Psoas muscle (tissue), 8 donors: Measurements from ENCODE around the gene GADD45GIP1. TPM values are rescaled to one million over a fixed set of nuclear protein-coding genes. Genes with fewer than 3 reads are reported as not detected.

Experiments
- ATAC-seq, 4 donors: fragments of 200-7000 bp; cut with Tn5 transposase; one replicate each; pipeline ENCODE4 v1.9.1; 2020; ENCODE audit warnings: moderate library complexity in 3 of 4, mild to moderate bottlenecking in 2 of 4
- DNase-seq, 2 donors: peaks; one replicate each; pipeline ENCODE4 v3.0.0-alpha.2; 2020
- H3K27ac ChIP-seq: fragments of 200-600 bp; one replicate; pipeline ENCODE4 v1.8.0; 2022
- H3K27me3 ChIP-seq, 3 donors: fragments of 200-600 bp in 1 of 3; one replicate each; pipeline versions ENCODE4 v1.6.1 to v1.8.0; 2013 to 2022; ENCODE audit warnings: low read length in 2 of 3, mild to moderate bottlenecking in 2 of 3, moderate library complexity in 1 of 3; ENCODE audit not compliant: insufficient read depth in 3 of 3
- H3K36me3 ChIP-seq, 2 donors: fragments of 200-600 bp in 1 of 2; one replicate each; pipeline versions ENCODE4 v1.6.1 to v1.8.0; 2013 to 2022; ENCODE audit warnings: low read depth in 1 of 2, mild to moderate bottlenecking in 1 of 2, moderate library complexity in 1 of 2; ENCODE audit not compliant: insufficient read depth in 1 of 2
- H3K4me1 ChIP-seq: fragments of 200-600 bp; one replicate; pipeline ENCODE4 v1.8.0; 2022
- H3K4me3 ChIP-seq: fragments of 200-600 bp; one replicate; pipeline ENCODE4 v1.8.0; 2022; ENCODE audit warnings: mild to moderate bottlenecking
- H3K9me3 ChIP-seq: fragments of 200-600 bp; one replicate; pipeline ENCODE4 v1.8.0; 2022
- CTCF ChIP-seq: fragments of 200-600 bp; IDR thresholded peaks from one replicate; pipeline ENCODE4 v1.8.0; 2022; ENCODE audit warnings: antibody characterized with exemption
- WGBS, 3 donors: extraction: QIAGEN DNeasy Blood & Tissue Kit; methylation state at CpG; one replicate each; pipeline versions ENCODE4 v1.1.6 to v1.1.7; 2013; 5-methylcytosine and 5-hydroxymethylcytosine counted together
- intact Hi-C, 2 donors: fragments of 100-400 bp; cut with DNase I; formaldehyde crosslinking; loops; one replicate each; pipeline versions ENCODE4 v1.11.0 to v1.14.2; 2022
- polyA plus RNA-seq, 3 donors: library from polyadenylated mRNA; stranded (reverse); fragments of 200-250 nt; gene quantifications; one replicate each; pipeline ENCODE4 v1.2.3, GENCODE V29; 2013
- total RNA-seq, 4 donors: library from RNA; stranded (reverse); fragmentation: NEBNext Ultra II Directional in 2 of 4; extraction: Animal tissue kit (Norgen Biotek cat#: 25700) in 2 of 4; gene quantifications; one replicate each; pipeline versions ENCODE4 v1.2.1 to v1.2.4, GENCODE V29; 2021 to 2023
- donor health status: healthy with polysubstance abuse.
- donor health status: DM: no; HTN: no; CAD: no; lungs with moderate emphysema.
- donor health status: Bipolar disorder and iron deficiency.
- donor health status: healthy.
- donor health status: DM: yes; HTN: yes; CAD: no.
- donor health status: DM: no; HTN: no; CAD: no.
- donor health status: DM: no; HTN: no; CAD: no.
- donor health status: DM: yes; HTN: yes; CAD: no.

GADD45GIP1 gene
- total and polyA plus RNA-seq, 7 donors = 22.4 to 119 (median 35.6) TPM

DNA sequence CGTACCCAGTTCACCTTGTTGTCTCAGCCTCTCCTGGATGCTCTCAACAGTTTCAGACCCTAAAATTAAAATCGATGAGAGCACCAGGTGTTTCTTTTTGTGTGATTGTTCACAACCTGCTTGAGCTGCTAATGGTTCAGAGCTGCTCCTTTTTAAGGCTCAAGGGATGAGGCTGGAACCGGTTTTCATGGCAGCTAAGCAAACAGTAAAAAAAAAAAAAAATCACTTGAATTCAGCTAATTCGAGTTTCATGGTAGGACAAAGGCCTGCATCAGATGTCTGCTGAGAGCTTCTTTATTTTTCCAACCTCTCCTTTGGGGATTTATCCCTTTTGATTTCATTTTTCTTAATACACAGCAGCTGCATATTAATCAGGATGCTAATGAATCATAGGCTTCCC is 44.5 kb downstream of the GADD45GIP1 start:
- intact Hi-C loops = no loop called here

DNA sequence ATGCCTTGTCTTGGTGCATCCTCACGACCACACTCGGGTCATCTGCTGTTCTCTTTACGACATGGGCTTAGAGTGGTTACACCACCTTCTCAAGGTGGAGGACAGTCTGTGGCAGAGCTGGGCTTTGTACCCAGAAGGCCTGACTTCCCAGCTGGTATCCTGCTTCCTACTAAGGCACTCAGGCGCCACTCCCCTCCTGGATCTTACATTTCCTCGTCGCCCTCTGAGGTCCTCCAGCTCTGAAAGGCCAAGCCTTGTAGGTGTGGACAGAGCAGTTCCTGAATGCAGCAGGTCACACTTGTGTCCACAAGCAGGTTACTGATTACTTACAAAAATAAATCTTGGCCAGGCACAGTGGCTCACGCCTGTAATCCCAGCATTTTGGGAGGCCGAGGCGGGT is 49.9 kb downstream of the GADD45GIP1 start:
- DNase-seq (no peak), ATAC-seq (no peak)
- no peaks in the 10 kb centered on the region for H3K4me1 ChIP-seq
- no peak overlapping the region for H3K4me3 ChIP-seq
- peaks cover 0 to 12% of the 10 kb centered on the region in 2 donors for H3K36me3 ChIP-seq
- H3K9me3 ChIP-seq = no peaks in the 10 kb centered on the region
- intact Hi-C loops = no loop called here
- H3K27me3 ChIP-seq = no peaks in the 10 kb centered on the region
- 80 to 84% (median 83%) methylated on average over 9 of the region's 9 CpGs for WGBS, 3 donors
- no peak for TF ChIP-seq CTCF
- H3K27ac ChIP-seq = no peak overlapping the region

More for the DNA sequence above, 44.5 kb downstream of the GADD45GIP1 start:
- no peak for ATAC-seq
- H3K4me3 ChIP-seq = peak overlapping the region; percentile 49
- H3K9me3 ChIP-seq = no peaks in the 10 kb centered on the region
- peaks cover 9% of the 10 kb centered on the region for H3K4me1 ChIP-seq
- peak overlapping the region; percentile 9 for H3K27ac ChIP-seq
- DNase-seq = no peak
- no peaks in the 10 kb centered on the region for H3K36me3 ChIP-seq
- 22 to 31% (median 25%) methylated on average over 4 of the region's 4 CpGs for WGBS, 3 donors
- H3K27me3 ChIP-seq = no peaks in the 10 kb centered on the region
- no peak for TF ChIP-seq CTCF

Other genes starting within 250 kb of the GADD45GIP1 start
- gene TNPO2, start 233.3 kb downstream of the GADD45GIP1 start, total RNA-seq = 10 to 100 TPM; 29.0 to 48.1 (median 37.3) TPM
- gene TNPO2, start 233.3 kb downstream of the GADD45GIP1 start, polyA plus RNA-seq = 10 to 100 TPM; 17.4 to 31.2 (median 28.6) TPM
- 100 to 1,000 TPM in 3 of 4 donors, 10 to 100 TPM in 1; 78.6 to 124 (median 108) TPM for gene TRIR, start 222.5 kb downstream of the GADD45GIP1 start, total RNA-seq
- 100 to 1,000 TPM; 183 to 309 (median 187) TPM for gene TRIR, start 222.5 kb downstream of the GADD45GIP1 start, polyA plus RNA-seq
- gene GET3, start 219.7 kb downstream of the GADD45GIP1 start, total RNA-seq = 10 to 100 TPM; 43.0 to 52.8 (median 51.0) TPM
- 100 to 1,000 TPM in 1 of 3 donors, 10 to 100 TPM in 2; 75.6 to 135 (median 98.5) TPM for gene GET3, start 219.7 kb downstream of the GADD45GIP1 start, polyA plus RNA-seq
- not detected for gene BEST2, start 205.4 kb downstream of the GADD45GIP1 start, total RNA-seq
- under 1 TPM; 0.04 to 0.37 (median 0.08) TPM for gene BEST2, start 205.4 kb downstream of the GADD45GIP1 start, polyA plus RNA-seq
- 10 to 100 TPM; 20.3 to 33.0 (median 23.8) TPM for gene HOOK2, start 181.7 kb downstream of the GADD45GIP1 start, total RNA-seq
- 10 to 100 TPM; 11.3 to 21.7 (median 19.0) TPM for gene HOOK2, start 181.7 kb downstream of the GADD45GIP1 start, polyA plus RNA-seq
- 100 to 1,000 TPM in 2 of 4 donors, 10 to 100 TPM in 2; 29.2 to 217 (median 73.6) TPM for gene JUNB, start 165.7 kb downstream of the GADD45GIP1 start, total RNA-seq
- 100 to 1,000 TPM in 1 of 3 donors, 10 to 100 TPM in 2; 25.1 to 145 (median 31.9) TPM for gene JUNB, start 165.7 kb downstream of the GADD45GIP1 start, polyA plus RNA-seq
- gene PRDX2, start 155.4 kb downstream of the GADD45GIP1 start, total RNA-seq = 100 to 1,000 TPM; 273 to 419 (median 370) TPM
- 100 to 1,000 TPM; 329 to 535 (median 396) TPM for gene PRDX2, start 155.4 kb downstream of the GADD45GIP1 start, polyA plus RNA-seq
- 1 to 10 TPM in 3 of 4 donors, under 1 TPM in 1; 0.92 to 3.2 (median 2.0) TPM for gene THSD8, start 155.2 kb downstream of the GADD45GIP1 start, total RNA-seq
- 1 to 10 TPM; 1.9 to 2.5 (median 2.0) TPM for gene THSD8, start 155.2 kb downstream of the GADD45GIP1 start, polyA plus RNA-seq
- 1 to 10 TPM; 2.4 to 5.0 (median 3.0) TPM for gene RNASEH2A, start 150.6 kb downstream of the GADD45GIP1 start, total RNA-seq
- gene RNASEH2A, start 150.6 kb downstream of the GADD45GIP1 start, polyA plus RNA-seq = 1 to 10 TPM; 3.6 to 9.0 (median 8.6) TPM
- not detected for gene RTBDN, start 122.6 kb downstream of the GADD45GIP1 start, total RNA-seq
- gene RTBDN, start 122.6 kb downstream of the GADD45GIP1 start, polyA plus RNA-seq = under 1 TPM in 1 of 3 donors, not detected in 2; 0.05 TPM
- not detected for gene MAST1, start 118.7 kb downstream of the GADD45GIP1 start, total RNA-seq
- gene MAST1, start 118.7 kb downstream of the GADD45GIP1 start, polyA plus RNA-seq = under 1 TPM; 0.09 to 0.13 (median 0.10) TPM
- 10 to 100 TPM in 2 of 4 donors, 1 to 10 TPM in 2; 5.5 to 23.0 (median 13.1) TPM for gene DNASE2, start 75.8 kb downstream of the GADD45GIP1 start, total RNA-seq
- 10 to 100 TPM in 1 of 3 donors, 1 to 10 TPM in 2; 5.9 to 14.8 (median 7.5) TPM for gene DNASE2, start 75.8 kb downstream of the GADD45GIP1 start, polyA plus RNA-seq
- under 1 TPM in 2 of 4 donors, not detected in 2; 0.34 to 0.37 TPM for gene KLF1, start 70.0 kb downstream of the GADD45GIP1 start, total RNA-seq
- under 1 TPM in 1 of 3 donors, not detected in 2; 0.18 TPM for gene KLF1, start 70.0 kb downstream of the GADD45GIP1 start, polyA plus RNA-seq
- gene GCDH, start 66.1 kb downstream of the GADD45GIP1 start, total RNA-seq = 10 to 100 TPM; 18.9 to 45.2 (median 31.2) TPM
- 10 to 100 TPM; 21.1 to 28.8 (median 21.9) TPM for gene GCDH, start 66.1 kb downstream of the GADD45GIP1 start, polyA plus RNA-seq
- not detected for gene SYCE2, start 37.9 kb downstream of the GADD45GIP1 start, total RNA-seq
- gene SYCE2, start 37.9 kb downstream of the GADD45GIP1 start, polyA plus RNA-seq = under 1 TPM in 1 of 3 donors, not detected in 2; 0.05 TPM
- gene FARSA, start 23.5 kb downstream of the GADD45GIP1 start, total RNA-seq = 10 to 100 TPM; 45.9 to 65.1 (median 59.1) TPM
- 100 to 1,000 TPM in 1 of 3 donors, 10 to 100 TPM in 2; 61.6 to 161 (median 93.3) TPM for gene FARSA, start 23.5 kb downstream of the GADD45GIP1 start, polyA plus RNA-seq
- gene CALR, start 18.6 kb downstream of the GADD45GIP1 start, total RNA-seq = 100 to 1,000 TPM; 124 to 219 (median 175) TPM
- 100 to 1,000 TPM; 134 to 273 (median 146) TPM for gene CALR, start 18.6 kb downstream of the GADD45GIP1 start, polyA plus RNA-seq
- gene RAD23A, start 11.4 kb downstream of the GADD45GIP1 start, total RNA-seq = 100 to 1,000 TPM; 424 to 704 (median 500) TPM
- 100 to 1,000 TPM; 403 to 801 (median 728) TPM for gene RAD23A, start 11.4 kb downstream of the GADD45GIP1 start, polyA plus RNA-seq
- gene DAND5, start 12.4 kb upstream of the GADD45GIP1 start, total RNA-seq = under 1 TPM in 1 of 4 donors, not detected in 3; 0.26 TPM
- gene DAND5, start 12.4 kb upstream of the GADD45GIP1 start, polyA plus RNA-seq = not detected
- gene NFIX, start 38.3 kb upstream of the GADD45GIP1 start, total RNA-seq = 100 to 1,000 TPM; 220 to 347 (median 268) TPM
- gene NFIX, start 38.3 kb upstream of the GADD45GIP1 start, polyA plus RNA-seq = 100 to 1,000 TPM in 1 of 3 donors, 10 to 100 TPM in 2; 22.2 to 158 (median 43.8) TPM
- gene LYL1, start 145.6 kb upstream of the GADD45GIP1 start, total RNA-seq = 1 to 10 TPM; 2.1 to 4.6 (median 3.2) TPM
- gene LYL1, start 145.6 kb upstream of the GADD45GIP1 start, polyA plus RNA-seq = 1 to 10 TPM; 1.1 to 3.4 (median 1.1) TPM
- gene TRMT1, start 159.5 kb upstream of the GADD45GIP1 start, total RNA-seq = 10 to 100 TPM; 31.6 to 45.3 (median 35.1) TPM
- gene TRMT1, start 159.5 kb upstream of the GADD45GIP1 start, polyA plus RNA-seq = 10 to 100 TPM; 42.3 to 87.1 (median 45.4) TPM
- 10 to 100 TPM; 32.1 to 48.9 (median 37.9) TPM for gene NACC1, start 161.0 kb upstream of the GADD45GIP1 start, total RNA-seq
- 10 to 100 TPM; 11.9 to 63.4 (median 45.8) TPM for gene NACC1, start 161.0 kb upstream of the GADD45GIP1 start, polyA plus RNA-seq
- 10 to 100 TPM; 18.5 to 20.4 (median 19.3) TPM for gene STX10, start 193.2 kb upstream of the GADD45GIP1 start, total RNA-seq
- gene STX10, start 193.2 kb upstream of the GADD45GIP1 start, polyA plus RNA-seq = 10 to 100 TPM; 34.5 to 63.3 (median 43.6) TPM
- 10 to 100 TPM; 16.8 to 31.2 (median 29.9) TPM for gene IER2, start 193.2 kb upstream of the GADD45GIP1 start, total RNA-seq
- 10 to 100 TPM; 12.9 to 62.7 (median 18.2) TPM for gene IER2, start 193.2 kb upstream of the GADD45GIP1 start, polyA plus RNA-seq